Stimulated activated CD8-positive, alpha-beta memory T cell treated with anti-CD3 and anti-CD28 coated beads, Interleukin-7, amount 100 ng/mL, for 4 hours (primary cell): ENCODE data around the gene COL4A4.
"Not testable (repeated sequence)": the region's sequence is repeated elsewhere in the genome, so short reads cannot be mapped to it uniquely, and the experiment has no call there.

ENCODE experiments used
- DNase-seq, 2 donors: peaks; one replicate each; pipeline ENCODE4 v3.0.0-alpha.2; 2020; ENCODE audit warnings: low read depth in 2 of 2

The COL4A4 gene

DNA sequence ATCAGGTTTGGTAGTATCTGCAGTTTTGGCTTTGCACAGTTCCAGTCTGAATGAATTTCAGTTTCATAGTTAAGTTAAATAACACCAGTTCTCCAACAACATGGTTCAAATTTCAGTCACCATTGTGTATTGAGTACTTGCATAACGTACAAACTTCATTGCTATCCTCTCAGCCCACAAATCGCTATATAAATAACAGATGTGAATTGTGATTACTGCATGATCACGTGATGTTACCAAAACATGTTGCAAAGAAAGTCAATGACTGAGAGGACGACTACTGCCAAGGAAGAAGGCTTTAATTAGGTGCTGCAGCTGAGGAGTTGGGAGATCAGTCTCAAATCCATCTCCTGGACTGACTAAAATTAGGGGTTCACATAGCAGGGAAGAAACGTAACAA is 48.2 kb downstream of the COL4A4 start:
- no peak for DNase-seq

GRCh38 chr2:227106845-227107759 is 56.9 kb downstream of the COL4A4 start:
- no peak for DNase-seq

DNA sequence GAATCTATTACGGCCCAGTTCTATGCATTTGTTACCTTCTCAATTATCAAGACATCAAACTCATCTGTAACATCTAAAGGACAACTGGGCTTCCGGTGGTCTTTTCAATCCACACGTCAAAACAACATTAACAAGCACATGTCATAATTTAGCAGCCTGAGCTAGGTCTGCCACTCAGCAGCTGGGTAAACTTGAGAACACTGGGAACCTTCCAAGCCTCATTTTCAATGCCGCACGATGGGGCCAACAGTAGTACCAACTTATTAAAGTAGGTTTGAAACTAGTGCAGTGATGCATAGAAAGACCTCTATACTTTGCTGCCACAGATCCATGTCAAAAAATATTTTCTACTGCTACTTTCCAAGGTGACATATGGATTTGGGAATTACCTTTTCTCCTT is 60.4 kb downstream of the COL4A4 start:
- no peak for DNase-seq

DNA sequence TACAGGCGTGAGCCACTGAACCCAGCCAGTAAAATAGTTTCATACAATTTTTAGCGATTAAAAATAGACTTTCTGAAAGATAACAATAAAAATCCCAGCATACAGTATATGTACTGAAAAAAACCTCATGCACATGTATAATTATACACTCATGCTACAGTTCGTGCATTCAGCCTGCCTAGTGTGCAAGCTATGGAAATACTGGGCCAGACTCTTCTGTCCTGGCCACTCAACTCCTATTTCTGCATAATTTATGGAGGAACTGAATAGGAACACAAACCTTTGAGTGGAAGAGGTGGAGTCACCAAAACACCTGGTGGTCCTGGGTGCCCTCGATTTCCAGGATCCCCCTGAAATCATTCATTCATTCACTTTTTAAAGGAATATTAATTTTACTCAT is 64.7 kb downstream of the COL4A4 start:
- no peak for DNase-seq

DNA sequence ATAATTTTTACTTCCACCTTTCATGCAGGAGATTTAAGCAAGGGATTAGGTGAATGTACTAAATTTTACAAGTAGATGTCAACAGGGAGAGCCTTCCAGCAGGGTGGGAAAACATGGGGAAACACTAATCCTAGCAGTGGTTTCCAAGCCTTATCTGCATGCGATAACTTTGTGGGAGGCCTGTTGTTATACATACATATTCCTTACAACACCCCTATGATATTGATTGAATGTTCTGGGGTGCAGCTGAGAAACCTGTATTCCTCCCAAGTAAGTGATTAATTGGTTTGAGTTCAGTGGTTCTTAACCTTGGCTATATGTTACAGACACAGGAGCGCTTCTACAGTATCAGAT is 65.9 kb downstream of the COL4A4 start:
- no peak for DNase-seq

- no peak for DNase-seq
These were observed 66.4 kb downstream of the COL4A4 start for GRCh38 chr2:227097495-227098161.

DNA sequence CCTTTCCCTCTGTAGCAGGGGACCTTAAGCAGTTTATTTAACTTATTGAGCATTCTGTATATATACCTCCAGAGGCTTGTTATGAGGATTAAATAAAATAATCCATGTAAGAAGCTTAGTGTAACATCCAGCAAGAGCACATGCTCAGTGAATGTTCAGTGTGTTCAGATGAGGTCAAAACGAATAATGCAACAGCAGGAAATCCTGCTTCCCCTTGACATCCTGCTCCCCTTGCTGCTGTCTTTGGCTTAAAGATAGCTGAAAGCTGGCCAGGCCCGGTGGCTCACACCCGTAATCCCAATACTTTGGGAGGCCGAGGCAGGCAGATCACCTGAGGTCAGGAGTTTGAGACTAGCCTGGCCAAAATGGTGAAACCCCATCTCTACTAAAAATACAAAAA is 68.7 kb downstream of the COL4A4 start:
- no peak for DNase-seq

GRCh38 chr2:227082286-227082685 is 81.7 kb downstream of the COL4A4 start:
- no peak for DNase-seq

GRCh38 chr2:227079726-227080125 is 84.3 kb downstream of the COL4A4 start:
- no peak for DNase-seq

DNA sequence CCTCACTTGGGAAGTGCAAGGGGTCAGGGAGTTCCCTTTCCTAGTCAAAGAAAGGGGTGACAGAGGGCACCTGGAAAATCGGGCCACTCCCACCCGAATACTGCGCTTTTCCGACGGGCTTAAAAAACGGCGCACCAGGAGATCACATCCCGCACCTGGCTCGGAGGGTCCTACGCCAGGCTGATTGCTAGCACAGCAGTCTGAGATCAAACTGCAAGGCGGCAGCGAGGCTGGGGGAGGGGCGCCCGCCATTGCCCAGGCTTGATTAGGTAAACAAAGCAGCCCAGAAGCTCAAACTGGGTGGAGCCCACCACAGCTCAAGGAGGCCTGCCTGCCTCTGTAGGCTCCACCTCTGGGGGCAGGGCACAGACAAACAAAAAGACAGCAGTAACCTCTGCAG is 98.9 kb downstream of the COL4A4 start:
- DNase-seq: not testable (repeated sequence)

DNA sequence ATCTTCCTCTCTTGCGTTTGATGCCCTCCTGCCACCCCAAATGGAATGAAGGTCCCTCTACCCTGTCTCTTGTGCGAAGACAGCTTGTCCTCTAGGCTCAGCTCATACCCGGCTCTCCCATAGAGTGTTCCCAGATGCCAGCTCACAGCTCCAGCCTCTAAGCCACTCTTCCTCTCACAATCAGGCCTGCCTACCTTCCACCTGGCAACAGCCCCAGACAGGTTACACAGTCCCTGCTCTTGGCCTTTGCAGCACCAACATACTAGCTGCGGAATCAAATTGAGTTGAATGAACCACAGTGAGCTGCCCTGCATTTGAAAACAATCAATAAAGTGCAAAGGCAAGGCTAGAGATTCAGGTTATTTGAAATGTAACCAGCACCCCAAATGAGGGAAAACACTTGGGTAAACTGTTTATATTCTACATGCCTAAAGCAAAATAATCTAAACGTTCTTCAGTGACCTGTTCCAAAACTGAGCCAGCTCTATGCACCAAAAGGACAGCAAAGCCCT is 105.1 kb downstream of the COL4A4 start:
- no peak for DNase-seq

- DNase-seq: no peak
These were observed 106.1 kb downstream of the COL4A4 start for GRCh38 chr2:227057743-227058447.

DNA sequence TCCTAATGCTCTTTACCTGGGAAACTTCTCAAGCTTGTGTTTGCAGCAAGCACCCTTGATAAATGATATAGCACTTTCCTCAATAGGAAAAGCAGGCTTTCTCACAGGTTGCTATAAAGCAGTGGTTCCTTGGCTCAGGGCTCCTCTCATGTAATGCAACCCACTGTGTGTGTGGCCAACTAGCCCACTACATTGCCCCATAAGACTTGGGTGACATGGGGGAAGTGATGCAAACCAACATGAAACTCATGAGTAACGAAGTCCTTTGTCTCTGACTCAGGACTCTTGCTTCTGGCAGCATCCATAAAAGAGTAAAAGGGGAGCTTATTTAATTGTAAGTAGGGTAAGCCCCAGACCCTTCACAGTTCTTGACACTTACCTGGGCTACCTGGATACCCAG is 106.9 kb downstream of the COL4A4 start:
- DNase-seq: no peak

- no peak for DNase-seq
These were observed 110.0 kb downstream of the COL4A4 start for GRCh38 chr2:227054006-227054405.

GRCh38 chr2:227052879-227053278 is 111.1 kb downstream of the COL4A4 start:
- DNase-seq: no peak

GRCh38 chr2:227043981-227044380 is 120.0 kb downstream of the COL4A4 start:
- DNase-seq: no peak

DNA sequence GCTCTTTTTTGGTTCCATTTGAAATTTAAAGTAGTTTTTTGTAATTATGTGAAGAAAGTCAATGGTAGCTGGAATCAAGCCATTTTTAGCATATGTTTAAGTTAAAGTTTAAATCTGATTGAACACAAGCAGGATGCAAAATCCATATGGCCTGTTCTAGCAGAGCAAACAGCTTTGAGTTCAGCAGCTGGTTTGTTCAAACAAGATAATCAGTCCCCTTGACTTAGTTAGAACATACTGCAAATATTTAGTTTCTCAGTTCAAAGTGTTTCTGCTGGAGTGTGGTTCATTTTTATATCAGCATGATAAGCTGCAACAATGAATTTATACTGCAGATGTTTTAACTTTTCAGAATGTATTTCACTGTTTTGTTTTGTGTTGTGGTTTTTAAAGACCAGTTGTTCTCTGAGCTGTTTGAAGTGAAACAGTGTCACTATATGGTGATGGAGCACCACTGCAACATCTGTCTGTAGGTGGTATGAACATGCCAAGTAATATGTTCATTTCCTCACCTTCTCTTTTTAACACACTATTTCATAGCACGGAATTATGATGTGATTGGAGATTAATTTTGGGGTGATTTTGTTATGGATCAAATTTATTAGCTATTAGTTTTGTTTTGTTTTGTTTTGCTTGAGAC is 125.3 kb downstream of the COL4A4 start:
- no peak for DNase-seq

- DNase-seq: no peak
These were observed 127.5 kb downstream of the COL4A4 start for GRCh38 chr2:227036527-227036926.

DNA sequence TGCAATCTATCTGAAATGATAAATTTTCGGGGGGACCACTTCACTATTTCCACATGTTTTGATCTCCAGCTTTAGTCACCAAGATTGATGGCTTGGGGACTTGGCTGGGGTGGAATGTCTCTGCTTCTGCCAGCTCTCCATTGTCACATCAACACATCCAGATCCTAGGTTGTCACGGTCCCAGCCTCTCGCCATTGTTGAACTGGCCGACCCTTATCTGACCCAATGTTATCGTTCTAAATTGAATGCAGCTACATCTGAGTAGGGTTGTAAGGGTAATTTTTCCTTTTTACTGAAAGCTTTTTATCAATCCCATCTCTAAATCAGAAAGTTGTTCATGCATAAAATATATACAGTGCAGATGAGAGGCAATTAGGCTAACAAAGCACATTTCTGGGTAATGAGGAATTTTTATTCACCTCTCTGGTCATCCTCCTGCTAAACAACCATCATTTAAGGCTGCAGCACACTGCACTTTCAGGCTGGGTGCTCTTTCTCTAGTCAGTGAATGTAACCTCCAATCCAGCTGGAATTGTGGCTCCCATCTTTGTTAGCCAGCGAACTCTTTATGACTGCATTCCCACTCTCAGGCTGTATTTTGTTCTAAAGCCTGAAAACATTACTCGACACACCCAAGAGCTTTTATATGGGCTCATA is 128.2 kb downstream of the COL4A4 start:
- DNase-seq: no peak

DNA sequence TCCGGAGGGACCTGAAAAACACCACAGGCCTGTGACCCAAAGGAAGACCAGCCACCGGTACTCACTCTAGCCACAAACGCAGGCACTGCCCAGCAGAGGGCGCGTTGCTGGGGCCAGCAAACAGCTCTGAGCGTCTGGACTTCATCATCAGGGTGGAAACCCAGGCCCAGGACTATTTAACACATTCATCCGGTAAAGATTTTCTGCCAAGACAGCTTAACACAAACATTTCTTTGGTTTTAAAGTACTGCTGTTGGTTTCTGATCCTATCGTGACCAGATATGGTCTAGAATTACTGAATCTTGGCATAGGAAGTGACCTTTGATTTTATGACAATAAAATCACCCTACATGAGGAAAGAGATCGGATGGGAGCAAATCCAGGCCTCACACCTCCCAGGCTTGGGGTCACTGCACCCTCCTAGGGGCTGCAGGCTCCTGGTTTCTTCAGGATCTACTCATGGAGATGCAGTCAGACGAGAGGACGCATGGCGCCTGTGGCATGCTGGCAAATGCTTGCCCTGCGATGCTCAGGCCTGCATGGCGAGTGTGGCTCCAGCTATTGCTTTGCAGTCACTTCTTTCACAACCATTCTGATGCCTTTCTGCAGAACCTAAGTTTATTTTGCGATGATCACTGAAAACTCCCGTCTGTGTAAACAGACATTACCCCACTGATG is 130.4 kb downstream of the COL4A4 start:
- DNase-seq: no peak

- no peak for DNase-seq
These were observed 132.6 kb downstream of the COL4A4 start for GRCh38 chr2:227031379-227031778.
